DOHH2 (cell line): ENCODE results near the gene RGS16.
A peak's percentile ranks its signal among the peaks of the same experiment; 100 is the strongest.

Source experiments
- H3F3A ChIP-seq: fragments of 200-600 bp; sonication (generic), shearing (Covaris generic); 2 replicates; pipeline ENCODE4 v1.6.0; 2016; ENCODE audit warnings: antibody characterized with exemption, mild to moderate bottlenecking; ENCODE audit not compliant: control insufficient read depth, insufficient read depth
- H3K27ac ChIP-seq: fragments of 200-600 bp; sonication (generic); 2 replicates; pipeline ENCODE4 v1.5.1; 2014; ENCODE audit warnings: low read depth, mild to moderate bottlenecking, low read length, moderate library complexity
- H3K27me3 ChIP-seq: fragments of 200-600 bp; sonication (generic); 2 replicates; pipeline ENCODE4 v1.6.1; 2014; ENCODE audit warnings: mild to moderate bottlenecking, low read length, mixed read lengths; ENCODE audit not compliant: control insufficient read depth
- H3K36me3 ChIP-seq: fragments of 200-600 bp; sonication (generic); 2 replicates; pipeline ENCODE4 v1.6.1; 2014; ENCODE audit warnings: mild to moderate bottlenecking, low read length, moderate library complexity, mixed read lengths; ENCODE audit not compliant: control insufficient read depth
- H3K4me1 ChIP-seq: fragments of 200-600 bp; sonication (generic); 2 replicates; pipeline ENCODE4 v1.6.1; 2014; ENCODE audit warnings: mild to moderate bottlenecking, low read length, mixed read lengths; ENCODE audit not compliant: control insufficient read depth
- H3K4me2 ChIP-seq: fragments of 200-600 bp; sonication (generic); 2 replicates; pipeline ENCODE4 v1.6.0; 2014; ENCODE audit warnings: mild to moderate bottlenecking, low read length, moderate library complexity
- H3K4me3 ChIP-seq: fragments of 200-600 bp; sonication (generic); 2 replicates; pipeline ENCODE4 v1.5.1; 2014; ENCODE audit warnings: mild to moderate bottlenecking, low read length, mixed read lengths
- H3K79me2 ChIP-seq: fragments of 200-600 bp; sonication (generic); 2 replicates; pipeline ENCODE4 v1.6.1; 2014; ENCODE audit warnings: mild to moderate bottlenecking, low read length, mixed read lengths; ENCODE audit not compliant: control insufficient read depth
- H3K9me2 ChIP-seq: fragments of 200-600 bp; sonication (generic); replicated peaks from 2 replicates; pipeline ENCODE4 v1.6.1; 2014; ENCODE audit warnings: mild to moderate bottlenecking, low read length, mixed read lengths; ENCODE audit not compliant: control insufficient read depth
- H3K9me3 ChIP-seq: fragments of 200-600 bp; sonication (generic); 2 replicates; pipeline ENCODE4 v1.6.1; 2014; ENCODE audit warnings: antibody characterized with exemption, low read length, mixed read lengths; ENCODE audit not compliant: control insufficient read depth, insufficient read depth
- H4K20me1 ChIP-seq: fragments of 200-600 bp; sonication (generic); 2 replicates; pipeline ENCODE4 v1.6.0; 2014; ENCODE audit warnings: low read depth, mild to moderate bottlenecking, antibody characterized with exemption, low read length, moderate library complexity; ENCODE audit not compliant: control insufficient read depth, insufficient read depth
- EZH2phosphoT487 ChIP-seq: fragments of 200-600 bp; sonication (generic); IDR thresholded peaks from 2 replicates; pipeline ENCODE4 v1.6.1; 2017; ENCODE audit warnings: borderline replicate concordance, mild to moderate bottlenecking, antibody characterized with exemption, low read length, moderate library complexity, mixed read lengths
- TF ChIP-seq, protein P1 (sequence below): fragments of 200-600 bp; sonication (generic); IDR thresholded peaks from one replicate; pipeline ENCODE4 v1.5.1; 2014; ENCODE audit warnings: antibody characterized with exemption, mild to moderate bottlenecking, low read depth, low read length; ENCODE audit not compliant: poor library complexity, severe bottlenecking

RGS16 gene

DNA sequence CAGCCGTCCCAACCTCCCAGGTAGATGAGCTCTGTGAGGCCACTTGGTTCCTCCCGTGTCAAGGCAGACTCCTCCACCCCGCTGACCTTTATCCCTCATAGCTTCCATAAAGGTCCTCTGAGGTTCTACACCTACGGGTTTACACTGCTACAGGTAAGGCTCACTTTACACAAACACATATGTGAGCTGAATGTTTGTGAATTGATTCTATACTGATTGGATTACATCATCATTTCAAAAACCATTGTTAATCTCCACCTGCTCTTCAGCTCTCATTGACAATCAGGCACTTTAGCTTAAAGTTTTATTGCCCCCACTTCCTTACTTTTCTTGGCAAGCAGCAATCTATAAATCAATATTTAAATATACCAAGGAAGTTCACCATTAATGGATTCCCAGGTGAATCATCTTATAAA is 12.8 kb upstream of the RGS16 start:
- Histone ChIP-seq H3K27me3 (0 out of 2 replicates have a peak, but pooled peaks cover 5% of the 10 kb centered on the region), H3K9me2 (no peaks in the 10 kb centered on the region), H4K20me1 (no peaks in the 10 kb centered on the region), H3K9me3 (no peaks in the 10 kb centered on the region; the same call in 1 of the 2 replicates), H3F3A (peaks cover 25% of the 10 kb centered on the region), H3K4me3 (peak overlapping the region; percentile 74), H3K36me3 (no peaks in the 10 kb centered on the region), H3K79me2 (no peaks in the 10 kb centered on the region), H3K27ac (peak overlapping the region; percentile 76), H3K4me2 (peak overlapping the region; percentile 96), H3K4me1 (peaks cover 82% of the 10 kb centered on the region)
- TF ChIP-seq EZH2phosphoT487: no peak
- TF ChIP-seq, protein P1, sequence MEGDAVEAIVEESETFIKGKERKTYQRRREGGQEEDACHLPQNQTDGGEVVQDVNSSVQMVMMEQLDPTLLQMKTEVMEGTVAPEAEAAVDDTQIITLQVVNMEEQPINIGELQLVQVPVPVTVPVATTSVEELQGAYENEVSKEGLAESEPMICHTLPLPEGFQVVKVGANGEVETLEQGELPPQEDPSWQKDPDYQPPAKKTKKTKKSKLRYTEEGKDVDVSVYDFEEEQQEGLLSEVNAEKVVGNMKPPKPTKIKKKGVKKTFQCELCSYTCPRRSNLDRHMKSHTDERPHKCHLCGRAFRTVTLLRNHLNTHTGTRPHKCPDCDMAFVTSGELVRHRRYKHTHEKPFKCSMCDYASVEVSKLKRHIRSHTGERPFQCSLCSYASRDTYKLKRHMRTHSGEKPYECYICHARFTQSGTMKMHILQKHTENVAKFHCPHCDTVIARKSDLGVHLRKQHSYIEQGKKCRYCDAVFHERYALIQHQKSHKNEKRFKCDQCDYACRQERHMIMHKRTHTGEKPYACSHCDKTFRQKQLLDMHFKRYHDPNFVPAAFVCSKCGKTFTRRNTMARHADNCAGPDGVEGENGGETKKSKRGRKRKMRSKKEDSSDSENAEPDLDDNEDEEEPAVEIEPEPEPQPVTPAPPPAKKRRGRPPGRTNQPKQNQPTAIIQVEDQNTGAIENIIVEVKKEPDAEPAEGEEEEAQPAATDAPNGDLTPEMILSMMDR: no peak

DNA sequence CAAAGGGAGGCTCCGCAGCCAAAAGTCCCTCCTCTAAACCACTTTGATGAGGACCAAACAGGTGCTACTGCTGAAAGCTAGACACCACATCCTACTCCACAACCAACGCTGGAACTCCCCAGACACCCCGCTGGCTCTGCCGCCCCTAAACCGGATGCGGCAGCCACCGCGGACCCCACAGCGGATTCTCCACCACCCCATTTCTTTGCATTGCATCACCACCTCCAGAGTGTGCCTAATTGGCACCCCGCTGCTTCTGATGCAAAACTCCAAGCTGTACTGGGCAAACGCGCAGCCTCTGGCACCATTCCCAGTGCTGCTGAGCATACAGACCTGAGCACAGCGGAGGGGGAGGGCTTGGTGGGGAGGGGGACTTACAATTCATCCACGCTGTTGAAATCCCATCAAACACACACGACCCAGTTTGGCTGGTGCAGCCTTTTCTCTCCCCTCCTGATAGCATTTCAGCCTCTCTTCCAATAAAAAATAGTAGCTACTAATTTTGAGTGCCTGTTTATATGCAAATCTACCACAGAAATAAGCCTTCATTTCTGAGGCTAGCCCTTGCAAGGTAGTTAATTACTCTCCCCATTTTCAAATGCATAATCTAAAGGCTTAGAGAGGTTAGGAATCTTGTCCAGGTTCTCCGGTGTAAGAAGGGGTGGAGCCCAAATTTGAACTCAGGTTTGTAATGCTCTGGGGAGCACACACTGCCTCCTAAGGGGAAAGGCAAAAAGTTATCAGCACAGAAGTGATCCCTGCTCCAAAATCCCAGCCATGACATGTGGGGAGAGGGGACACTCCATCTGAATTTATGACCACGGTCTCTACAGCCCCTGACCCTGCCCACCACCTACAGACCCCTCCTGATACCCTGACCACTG is 12.2 kb upstream of the RGS16 start:
- peaks cover 82% of the 10 kb centered on the region for H3K4me1 ChIP-seq

GRCh38 chr1:182615468-182616129 is 11.4 kb upstream of the RGS16 start:
- Histone ChIP-seq H3K9me2 (no peaks in the 10 kb centered on the region), H4K20me1 (no peaks in the 10 kb centered on the region), H3F3A (peaks cover 25% of the 10 kb centered on the region), H3K4me3 (peak overlapping the region; percentile 74), H3K36me3 (no peaks in the 10 kb centered on the region), H3K79me2 (no peaks in the 10 kb centered on the region), H3K27me3 (0 out of 2 replicates have a peak, but pooled peaks cover 5% of the 10 kb centered on the region), H3K9me3 (no peaks in the 10 kb centered on the region), H3K27ac (peak overlapping the region; percentile 76), H3K4me2 (peak overlapping the region; percentile 96), H3K4me1 (peaks cover 82% of the 10 kb centered on the region)
- TF ChIP-seq, protein P1: no peak
- no peak for TF ChIP-seq EZH2phosphoT487

More for the DNA sequence above, 12.2 kb upstream of the RGS16 start:
- H3K4me2 ChIP-seq: peak overlapping the region; percentile 96
- H3K9me3 ChIP-seq: no peaks in the 10 kb centered on the region; the same call in 1 of the 2 replicates
- 0 out of 2 replicates have a peak, but pooled peaks cover 5% of the 10 kb centered on the region for H3K27me3 ChIP-seq
- no peaks in the 10 kb centered on the region for H3K36me3 ChIP-seq
- H3K79me2 ChIP-seq: no peaks in the 10 kb centered on the region
- TF ChIP-seq EZH2phosphoT487: no peak
- TF ChIP-seq, protein P1: peak; percentile 30
- H3K4me3 ChIP-seq: peak overlapping the region; percentile 74
- peak overlapping the region; percentile 76 for H3K27ac ChIP-seq
- H3F3A ChIP-seq: peaks cover 25% of the 10 kb centered on the region
- no peaks in the 10 kb centered on the region for H4K20me1 ChIP-seq
- H3K9me2 ChIP-seq: no peaks in the 10 kb centered on the region
